NCI-H128 (cell line): Measurements from ENCODE around the gene PLEKHG1.

Experiments
- DNase-seq: peaks from one replicate; lab custom pipeline; 2025; ENCODE audit not compliant: unreplicated experiment; lab: John Stamatoyannopoulos, UW

PLEKHG1 gene

DNA sequence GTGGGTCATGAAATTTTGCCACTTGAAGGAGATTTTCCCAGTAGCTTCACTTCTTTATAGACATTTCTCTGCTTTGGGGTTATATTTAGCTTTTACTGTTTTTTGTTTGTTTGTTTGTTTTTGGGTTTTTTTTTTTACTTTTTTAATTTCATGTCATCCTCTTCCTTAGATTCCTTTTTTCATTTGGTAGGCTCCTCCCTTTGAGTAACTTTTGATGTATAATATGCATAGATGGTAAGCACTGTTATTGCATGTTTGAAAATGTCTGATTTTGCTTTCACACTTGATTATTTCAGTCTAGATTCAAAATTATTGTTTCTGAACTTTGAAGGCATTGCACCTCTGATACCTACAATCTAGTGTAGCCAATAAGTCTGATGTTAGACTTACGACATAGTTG is 37.6 kb downstream of the PLEKHG1 start:
- DNase-seq = no peak

DNA sequence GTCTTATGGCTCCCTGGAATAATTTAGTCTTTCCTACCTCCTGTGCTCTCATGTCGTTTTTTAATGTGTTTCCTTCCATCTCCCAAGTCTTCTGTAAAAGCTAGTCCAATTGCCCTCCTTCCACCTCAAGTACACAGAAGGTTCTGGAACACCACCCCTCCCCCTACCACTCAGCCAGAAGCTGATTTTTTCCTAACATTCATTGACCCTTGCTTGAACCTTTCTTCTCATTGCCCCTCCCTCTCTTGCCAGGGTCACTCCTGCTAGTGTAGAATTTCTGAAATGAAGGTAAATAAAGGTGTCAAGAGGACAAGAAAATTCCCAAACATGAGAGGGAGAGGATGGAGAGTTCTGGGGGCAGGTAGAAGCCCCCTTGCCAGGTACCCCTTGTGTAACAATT is 38.6 kb downstream of the PLEKHG1 start:
- DNase-seq = no peak

- DNase-seq = no peak
Measured at GRCh38 chr6:150638765-150639164, 39.1 kb downstream of the PLEKHG1 start.

DNA sequence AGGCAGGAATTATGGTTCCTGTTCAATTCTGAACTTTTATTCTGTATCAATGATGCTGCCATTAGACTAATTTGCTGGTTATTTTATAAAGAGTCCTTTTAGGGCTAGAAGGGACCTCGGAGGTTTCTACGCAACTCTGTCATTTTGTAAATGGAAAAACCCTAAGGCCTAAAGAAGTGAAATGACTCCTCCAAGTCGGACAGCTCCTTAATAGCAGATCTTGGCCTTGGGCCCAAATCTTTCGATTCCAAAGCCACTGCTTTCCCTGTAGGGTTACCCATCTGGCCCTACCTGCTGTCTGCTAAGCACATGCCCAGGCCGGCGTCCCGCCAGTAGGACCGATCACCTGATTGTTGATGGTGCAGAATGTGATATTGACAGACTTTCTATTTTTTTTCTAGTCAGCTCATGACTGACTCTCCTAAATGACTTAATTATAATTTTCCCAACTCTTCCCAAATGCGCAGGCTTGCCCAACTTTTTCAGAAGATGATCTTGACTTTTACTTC is 40.2 kb downstream of the PLEKHG1 start:
- DNase-seq = no peak

DNA sequence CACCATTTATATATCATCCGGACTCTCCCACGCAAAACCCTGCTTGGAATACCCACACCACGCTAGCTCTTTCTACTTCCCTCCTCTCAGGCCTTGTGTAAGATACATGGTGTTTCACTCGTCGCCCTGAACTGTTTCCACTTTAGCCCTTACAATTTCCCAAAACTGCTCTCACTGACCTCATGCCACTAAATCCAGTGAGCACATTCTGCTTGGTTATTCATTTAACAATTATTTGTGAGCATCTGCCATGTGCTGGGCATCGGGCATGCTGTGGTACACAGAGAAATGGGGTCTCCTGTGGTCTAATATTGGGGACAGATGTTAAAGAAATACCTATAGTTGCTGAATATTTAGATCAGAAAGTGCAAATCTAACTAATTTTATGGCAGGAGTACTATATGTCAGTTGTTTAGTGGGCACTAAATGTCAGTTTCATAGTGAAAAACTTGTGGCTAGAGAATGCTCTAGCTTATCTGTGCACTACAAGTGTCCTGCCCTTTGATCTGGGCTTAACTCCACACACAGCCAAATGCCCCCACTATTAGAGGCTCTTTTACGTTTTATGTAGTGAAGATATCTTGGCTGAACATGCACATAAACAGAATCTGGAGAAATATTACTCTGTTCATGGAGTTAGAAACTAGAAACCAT is 41.0 kb downstream of the PLEKHG1 start:
- no peak for DNase-seq

DNA sequence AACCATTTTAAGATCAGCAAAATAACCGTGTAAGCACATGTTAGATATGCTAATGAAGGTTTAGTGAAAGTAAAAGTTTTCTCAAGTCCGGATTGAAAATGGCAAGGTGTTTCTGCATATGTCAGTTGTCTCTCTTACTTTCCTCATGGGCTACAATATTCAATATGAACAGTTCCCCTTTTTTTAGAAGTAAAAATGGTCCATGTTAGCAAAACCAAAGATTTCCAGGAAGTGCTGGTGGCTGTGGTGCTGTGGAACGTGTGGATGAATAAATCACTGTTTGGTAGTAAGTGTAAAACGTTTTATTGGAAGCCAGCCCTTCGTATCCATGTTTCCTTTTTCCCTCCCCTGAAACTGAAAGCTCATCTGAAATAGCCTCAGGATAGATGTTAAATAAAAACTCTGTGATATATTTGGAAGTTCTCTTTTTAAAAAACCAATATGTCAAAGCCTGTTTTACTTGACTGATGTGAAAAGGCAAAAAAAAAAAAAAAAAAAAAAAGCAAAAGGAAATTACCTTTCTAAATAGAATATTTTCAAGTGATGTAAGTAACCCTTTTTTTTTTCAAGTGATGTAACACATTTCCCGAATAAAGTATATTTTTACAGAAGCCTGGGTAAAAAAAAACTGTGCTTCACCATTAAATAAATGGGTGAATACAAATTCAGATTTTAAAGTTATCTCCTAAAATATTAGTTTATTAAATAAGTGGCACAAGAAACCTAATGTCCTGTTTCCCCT is 41.9 kb downstream of the PLEKHG1 start:
- no peak for DNase-seq

GRCh38 chr6:150646228-150646627 is 46.5 kb downstream of the PLEKHG1 start:
- DNase-seq = no peak

- no peak for DNase-seq
Measured at GRCh38 chr6:150647051-150647450, 47.4 kb downstream of the PLEKHG1 start.
